Measurements from ENCODE around the gene UGT2A1. TPM values are rescaled to one million over a fixed set of nuclear protein-coding genes. Genes with fewer than 3 reads are reported as not detected.

Gene UGT2A1
- total and polyA plus RNA-seq, 8 donors = not detected

DNA sequence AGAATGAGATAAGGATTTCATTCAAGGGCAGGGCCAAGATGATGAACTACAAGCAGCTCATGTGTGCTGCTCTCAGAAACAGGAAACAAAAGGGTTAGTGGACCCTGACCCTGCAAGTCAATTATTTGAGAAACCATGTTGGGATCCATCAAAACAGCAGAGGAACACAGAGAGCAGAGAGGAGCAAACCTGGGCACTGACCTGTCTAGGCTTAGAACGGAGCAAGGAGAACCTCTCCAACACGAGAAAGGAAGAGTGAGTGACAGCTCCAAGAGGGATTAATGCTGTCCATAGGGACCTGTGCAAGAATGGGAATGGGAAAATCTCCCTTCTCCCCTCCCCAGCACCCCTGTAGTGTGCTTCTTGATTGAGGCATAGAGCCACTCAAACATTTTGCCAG is 103.4 kb downstream of the UGT2A1 start:
- intact Hi-C loops (cut with DNase I) = no loop called here
- TF ChIP-seq, protein P1, sequence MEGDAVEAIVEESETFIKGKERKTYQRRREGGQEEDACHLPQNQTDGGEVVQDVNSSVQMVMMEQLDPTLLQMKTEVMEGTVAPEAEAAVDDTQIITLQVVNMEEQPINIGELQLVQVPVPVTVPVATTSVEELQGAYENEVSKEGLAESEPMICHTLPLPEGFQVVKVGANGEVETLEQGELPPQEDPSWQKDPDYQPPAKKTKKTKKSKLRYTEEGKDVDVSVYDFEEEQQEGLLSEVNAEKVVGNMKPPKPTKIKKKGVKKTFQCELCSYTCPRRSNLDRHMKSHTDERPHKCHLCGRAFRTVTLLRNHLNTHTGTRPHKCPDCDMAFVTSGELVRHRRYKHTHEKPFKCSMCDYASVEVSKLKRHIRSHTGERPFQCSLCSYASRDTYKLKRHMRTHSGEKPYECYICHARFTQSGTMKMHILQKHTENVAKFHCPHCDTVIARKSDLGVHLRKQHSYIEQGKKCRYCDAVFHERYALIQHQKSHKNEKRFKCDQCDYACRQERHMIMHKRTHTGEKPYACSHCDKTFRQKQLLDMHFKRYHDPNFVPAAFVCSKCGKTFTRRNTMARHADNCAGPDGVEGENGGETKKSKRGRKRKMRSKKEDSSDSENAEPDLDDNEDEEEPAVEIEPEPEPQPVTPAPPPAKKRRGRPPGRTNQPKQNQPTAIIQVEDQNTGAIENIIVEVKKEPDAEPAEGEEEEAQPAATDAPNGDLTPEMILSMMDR (IDR thresholded peaks at IDR 0.05) = no peak
- no peaks in the 10 kb centered on the region for H3K27me3 ChIP-seq
- DNase-seq (no peak), ATAC-seq (no peak), FAIRE-seq (no peak)
- H3K4me1 ChIP-seq = no peaks in the 10 kb centered on the region
- H3K4me3 ChIP-seq = no peak overlapping the region
- 78 to 83% methylated on average over 2 of the region's 2 CpGs for WGBS, 2 donors
- H3K9me3 ChIP-seq = no peaks in the 10 kb centered on the region
- no peaks in the 10 kb centered on the region for H3K36me3 ChIP-seq
- no peak overlapping the region for H3K27ac ChIP-seq

DNA sequence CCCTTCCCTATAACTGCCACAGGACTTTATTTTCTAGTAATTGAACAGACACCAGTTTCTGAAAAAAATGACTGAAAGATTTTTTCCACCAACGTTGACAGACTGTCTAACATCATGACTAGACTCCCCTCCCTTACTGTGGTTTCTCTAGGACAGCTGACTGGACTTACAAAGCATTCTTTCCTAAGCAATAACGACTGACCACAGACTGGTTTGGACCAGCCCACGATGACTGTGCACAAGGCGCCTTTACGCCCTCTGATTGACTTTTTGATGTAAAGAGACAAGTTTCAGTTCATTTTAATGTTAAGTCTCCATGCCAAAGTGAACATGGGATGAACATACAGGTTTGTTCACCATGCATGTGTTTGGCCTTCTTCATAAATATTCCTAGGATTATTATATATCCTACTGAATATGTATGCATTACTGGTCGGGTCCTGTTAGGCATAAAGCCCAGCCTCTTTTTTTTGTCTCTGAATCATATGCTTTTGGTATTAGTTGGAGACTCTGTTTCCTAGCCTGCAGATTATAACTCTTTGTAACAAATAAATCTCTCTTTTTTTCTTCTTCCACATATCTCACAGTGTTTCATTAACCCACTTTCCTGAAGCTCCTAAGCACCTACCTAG is 106.8 kb downstream of the UGT2A1 start:
- ATAC-seq (no peak), FAIRE-seq (no peak), DNase-seq (no peak)
- H3K36me3 ChIP-seq = no peaks in the 10 kb centered on the region
- H3K9me3 ChIP-seq = no peaks in the 10 kb centered on the region
- no peaks in the 10 kb centered on the region for H3K27me3 ChIP-seq
- no peak overlapping the region for H3K4me3 ChIP-seq
- intact Hi-C loops (cut with DNase I) = no loop called here
- TF ChIP-seq, protein P1 (IDR thresholded peaks at IDR 0.05) = no peak
- no peaks in the 10 kb centered on the region for H3K4me1 ChIP-seq
- 63 to 71% methylated on average over 6 of the region's 6 CpGs for WGBS, 2 donors
- H3K27ac ChIP-seq = no peak overlapping the region

Other genes starting within 250 kb of the UGT2A1 start
- gene UGT2B4, start 157.3 kb downstream of the UGT2A1 start, total RNA-seq = under 1 TPM in 2 of 6 donors, not detected in 4; 0.08 to 0.32 TPM
- under 1 TPM in 1 of 2 donors, not detected in 1; 0.15 TPM for gene UGT2B4, start 157.3 kb downstream of the UGT2A1 start, polyA plus RNA-seq
- not detected for gene UGT2A2, start 13.6 kb downstream of the UGT2A1 start, total RNA-seq
- gene UGT2A2, start 13.6 kb downstream of the UGT2A1 start, polyA plus RNA-seq = not detected
- 1 to 10 TPM in 2 of 6 donors, under 1 TPM in 4; 0.08 to 2.1 (median 0.40) TPM for gene SULT1B1, start 107.4 kb upstream of the UGT2A1 start, total RNA-seq
- gene SULT1B1, start 107.4 kb upstream of the UGT2A1 start, polyA plus RNA-seq = under 1 TPM; 0.05 to 0.08 TPM
- gene SULT1E1, start 206.9 kb upstream of the UGT2A1 start, total RNA-seq = under 1 TPM in 2 of 6 donors, not detected in 4; 0.13 to 0.37 TPM
- gene SULT1E1, start 206.9 kb upstream of the UGT2A1 start, polyA plus RNA-seq = not detected

All from pancreas (tissue), 10 donors.